Measurements from ENCODE around the gene TPRX2.
"Not testable (repeated sequence)": the region's sequence is repeated elsewhere in the genome, so short reads cannot be mapped to it uniquely, and the experiment has no call there.

DNA sequence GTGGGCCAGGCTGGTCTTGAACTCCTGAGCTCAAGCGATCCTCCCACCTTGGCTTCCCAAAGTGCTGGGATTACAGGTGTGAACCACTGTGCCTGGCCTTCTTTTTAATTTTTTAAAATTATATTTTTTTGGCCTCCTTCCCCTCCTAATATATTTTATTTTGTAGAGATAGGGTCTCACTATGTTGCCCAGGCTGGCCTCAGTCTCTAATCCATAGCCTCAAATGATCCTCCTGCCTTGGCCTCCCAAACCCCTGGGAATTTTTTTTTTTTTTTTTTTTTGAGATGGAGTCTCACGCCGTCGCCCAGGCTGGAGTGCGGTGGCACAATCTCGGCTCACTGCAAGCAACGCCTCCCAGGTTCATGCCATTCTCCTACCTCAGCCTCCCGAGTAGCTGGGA, 42.8 kb upstream of the TPRX2 start:
- TF ChIP-seq, protein P1, sequence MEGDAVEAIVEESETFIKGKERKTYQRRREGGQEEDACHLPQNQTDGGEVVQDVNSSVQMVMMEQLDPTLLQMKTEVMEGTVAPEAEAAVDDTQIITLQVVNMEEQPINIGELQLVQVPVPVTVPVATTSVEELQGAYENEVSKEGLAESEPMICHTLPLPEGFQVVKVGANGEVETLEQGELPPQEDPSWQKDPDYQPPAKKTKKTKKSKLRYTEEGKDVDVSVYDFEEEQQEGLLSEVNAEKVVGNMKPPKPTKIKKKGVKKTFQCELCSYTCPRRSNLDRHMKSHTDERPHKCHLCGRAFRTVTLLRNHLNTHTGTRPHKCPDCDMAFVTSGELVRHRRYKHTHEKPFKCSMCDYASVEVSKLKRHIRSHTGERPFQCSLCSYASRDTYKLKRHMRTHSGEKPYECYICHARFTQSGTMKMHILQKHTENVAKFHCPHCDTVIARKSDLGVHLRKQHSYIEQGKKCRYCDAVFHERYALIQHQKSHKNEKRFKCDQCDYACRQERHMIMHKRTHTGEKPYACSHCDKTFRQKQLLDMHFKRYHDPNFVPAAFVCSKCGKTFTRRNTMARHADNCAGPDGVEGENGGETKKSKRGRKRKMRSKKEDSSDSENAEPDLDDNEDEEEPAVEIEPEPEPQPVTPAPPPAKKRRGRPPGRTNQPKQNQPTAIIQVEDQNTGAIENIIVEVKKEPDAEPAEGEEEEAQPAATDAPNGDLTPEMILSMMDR (IDR thresholded peaks at IDR 0.05; ENCODE audit: low read depth, low read length): not testable (repeated sequence)
- not testable (repeated sequence) for TF ChIP-seq POLR2A (IDR thresholded peaks at IDR 0.05; ENCODE audit: extremely low read depth, insufficient read length); MYC (IDR thresholded peaks at IDR 0.05; ENCODE audit: low read depth, low read length)
- TF ChIP-seq, protein P2, sequence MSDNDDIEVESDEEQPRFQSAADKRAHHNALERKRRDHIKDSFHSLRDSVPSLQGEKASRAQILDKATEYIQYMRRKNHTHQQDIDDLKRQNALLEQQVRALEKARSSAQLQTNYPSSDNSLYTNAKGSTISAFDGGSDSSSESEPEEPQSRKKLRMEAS (IDR thresholded peaks at IDR 0.05; ENCODE audit: low read depth, low read length): not testable (repeated sequence)

All from NB4 (cell line).